IMR-90 (cell line): ENCODE results near the gene FRY. TPM values are rescaled to one million over a fixed set of nuclear protein-coding genes. Genes with fewer than 3 reads are reported as not detected.

Experiments used
- ATAC-seq: fragments of 200-7000 bp; cut with Tn5 transposase; 2 replicates; pipeline ENCODE4 v1.9.1; 2020; ENCODE audit warnings: low read depth, mild to moderate bottlenecking, moderate library complexity
- BruUV-seq: library from RNA; stranded (reverse); fragments of 400-500 nt; replicated peaks from 2 replicates; lab custom pipeline; 2021; lab: Mats Ljungman, UMichigan
- CTCF ChIA-PET: fragments of 300-600 bp; formaldehyde crosslinking; extraction: SDS; loops from one replicate; lab custom pipeline; 2021; ENCODE audit warnings: antibody characterized with exemption; lab: Yijun Ruan, JAX
- POLR2A ChIA-PET: fragments of 300-600 bp; sonication (Branson Sonifier 250); formaldehyde crosslinking; loops from one replicate; lab custom pipeline; 2022; ENCODE audit warnings: antibody characterized with exemption; ENCODE audit not compliant: unreplicated experiment; lab: Charles Lee
- DNase-seq: peaks from one replicate; pipeline ENCODE4 v3.0.0; 2013
- H2AFZ ChIP-seq: replicated peaks from 2 replicates; pipeline ENCODE3; 2013; ENCODE audit warnings: low read length, mild to moderate bottlenecking; ENCODE audit not compliant: poor library complexity
- H2AK5ac ChIP-seq: 2 replicates; pipeline ENCODE4 v1.6.1; 2013; ENCODE audit warnings: low read depth, low read length, inconsistent platforms
- H2AK9ac ChIP-seq: replicated peaks from 2 replicates; pipeline ENCODE3; 2013; ENCODE audit warnings: mild to moderate bottlenecking, low read depth, low read length, moderate library complexity; ENCODE audit not compliant: poor library complexity
- H2BK120ac ChIP-seq: 2 replicates; pipeline ENCODE4 v1.6.1; 2013; ENCODE audit warnings: low read depth, low read length, inconsistent platforms
- H2BK15ac ChIP-seq: 3 replicates; pipeline ENCODE4 v1.6.1; 2013; ENCODE audit warnings: low read depth, low read length, inconsistent platforms
- H2BK20ac ChIP-seq: 2 replicates; pipeline ENCODE4 v1.6.1; 2013; ENCODE audit warnings: low read depth, mild to moderate bottlenecking, inconsistent platforms, low read length, moderate library complexity
- H2BK5ac ChIP-seq: 2 replicates; pipeline ENCODE4 v1.6.1; 2013; ENCODE audit warnings: mild to moderate bottlenecking, low read depth, low read length, inconsistent platforms; ENCODE audit not compliant: poor library complexity, severe bottlenecking
- H3K14ac ChIP-seq: replicated peaks from 2 replicates; pipeline ENCODE4 v1.6.1; 2013; ENCODE audit warnings: low read depth, low read length, inconsistent platforms
- H3K18ac ChIP-seq: 2 replicates; pipeline ENCODE4 v1.6.1; 2013; ENCODE audit warnings: low read depth, low read length, control low read depth
- H3K23ac ChIP-seq: 2 replicates; pipeline ENCODE4 v1.6.1; 2013; ENCODE audit warnings: low read depth, low read length, inconsistent platforms
- H3K27ac ChIP-seq: 2 replicates; pipeline ENCODE4 v1.5.1; 2013; ENCODE audit warnings: mild to moderate bottlenecking, control low read depth, low read length; ENCODE audit not compliant: insufficient read depth
- H3K27me3 ChIP-seq: 2 replicates; pipeline ENCODE4 v1.6.1; 2013; ENCODE audit warnings: low read length; ENCODE audit not compliant: control insufficient read depth, insufficient read depth
- H3K36me3 ChIP-seq: 2 replicates; pipeline ENCODE4 v1.6.1; 2013; ENCODE audit warnings: low read length, mixed read lengths; ENCODE audit not compliant: control insufficient read depth, insufficient read depth
- H3K4ac ChIP-seq: 2 replicates; pipeline ENCODE4 v1.6.1; 2013; ENCODE audit warnings: low read depth, low read length, inconsistent platforms
- H3K4me1 ChIP-seq: 2 replicates; pipeline ENCODE4 v1.6.1; 2013; ENCODE audit warnings: low read length, mixed read lengths; ENCODE audit not compliant: control insufficient read depth, insufficient read depth
- H3K4me2 ChIP-seq: 2 replicates; pipeline ENCODE4 v1.6.1; 2013; ENCODE audit warnings: low read depth, mild to moderate bottlenecking, control low read depth, low read length, moderate library complexity
- H3K4me3 ChIP-seq: 2 replicates; pipeline ENCODE4 v1.5.1; 2013; ENCODE audit warnings: low read depth, mild to moderate bottlenecking, control low read depth, low read length, moderate library complexity; ENCODE audit not compliant: insufficient read depth
- H3K56ac ChIP-seq: 2 replicates; pipeline ENCODE4 v1.6.1; 2013; ENCODE audit warnings: low read length, inconsistent platforms; ENCODE audit not compliant: insufficient read depth; ENCODE audit errors: extremely low read depth
- H3K79me1 ChIP-seq, 2 experiments: 2 replicates each; pipeline ENCODE4 v1.6.1; 2013; ENCODE audit warnings: low read length in 2 of 2, inconsistent platforms in 1 of 2, low read depth in 1 of 2
- H3K9ac ChIP-seq: 2 replicates; pipeline ENCODE4 v1.6.1; 2013; ENCODE audit warnings: low read depth, low read length, control low read depth
- H3K9me1 ChIP-seq: 2 replicates; pipeline ENCODE4 v1.6.1; 2013; ENCODE audit warnings: low read length, inconsistent platforms; ENCODE audit not compliant: insufficient read depth
- H3K9me3 ChIP-seq: 2 replicates; pipeline ENCODE4 v1.6.1; 2013; ENCODE audit warnings: low read length; ENCODE audit not compliant: control insufficient read depth, insufficient read depth
- H4K20me1 ChIP-seq: 2 replicates; pipeline ENCODE4 v1.6.1; 2013; ENCODE audit warnings: low read length, inconsistent platforms; ENCODE audit not compliant: insufficient read depth
- H4K5ac ChIP-seq: 2 replicates; pipeline ENCODE4 v1.6.1; 2013; ENCODE audit warnings: mild to moderate bottlenecking, low read depth, low read length, control low read depth
- H4K8ac ChIP-seq, 2 experiments: 2 replicates each; pipeline ENCODE4 v1.6.1; 2013; ENCODE audit warnings: low read depth in 2 of 2, low read length in 2 of 2, control low read depth in 1 of 2, inconsistent platforms in 1 of 2
- H4K91ac ChIP-seq: 2 replicates; pipeline ENCODE4 v1.6.1; 2013; ENCODE audit warnings: low read depth, low read length, inconsistent platforms; ENCODE audit not compliant: insufficient read depth
- CEBPB ChIP-seq: IDR thresholded peaks from 2 replicates; pipeline ENCODE4 v1.6.1; 2012; ENCODE audit warnings: low read depth, low read length, improper control_type of control experiment
- NFE2L2 ChIP-seq: fragments of 150-350 bp; IDR thresholded peaks from 2 replicates; pipeline ENCODE4 v1.6.1; 2016; ENCODE audit warnings: low read depth, mild to moderate bottlenecking, low read length
- POLR2A ChIP-seq: IDR thresholded peaks from 2 replicates; pipeline ENCODE4 v1.6.1; 2012; ENCODE audit warnings: mild to moderate bottlenecking, low read depth, low read length
- RAD21 ChIP-seq: IDR thresholded peaks from 2 replicates; pipeline ENCODE4 v1.6.1; 2012; ENCODE audit warnings: low read length, improper control_type of control experiment
- RFX5 ChIP-seq: IDR thresholded peaks from 2 replicates; pipeline ENCODE4 v1.8.0; 2012; ENCODE audit warnings: low read depth, mild to moderate bottlenecking, low read length, moderate library complexity
- SMC3 ChIP-seq: fragments of 150-350 bp; IDR thresholded peaks from 2 replicates; pipeline ENCODE4 v1.6.1; 2016; ENCODE audit warnings: low read depth, mild to moderate bottlenecking, antibody characterized with exemption, low read length, moderate library complexity
- WGBS, 2 experiments: methylation state at CpG; one replicate each; pipeline versions ENCODE4 v1.1.5 to v1.1.7; 2013; ENCODE audit warnings: missing lambda C conversion rate in 2 of 2; ENCODE audit not compliant: insufficient read length in 1 of 2; ENCODE audit errors: extremely low coverage in 2 of 2; 5-methylcytosine and 5-hydroxymethylcytosine counted together
- dilution Hi-C: fragments of 300-500 bp; cut with HindIII; formaldehyde crosslinking; loops from one replicate; pipeline ENCODE4 v1.14.3; 2018; ENCODE audit warnings: low sequenced_read_pairs; ENCODE audit not compliant: unreplicated experiment
- in situ Hi-C: fragments of 300-500 bp; cut with MboI; formaldehyde crosslinking; loops from 3 replicates; pipeline ENCODE4 v1.14.3; 2019; ENCODE audit warnings: low sequenced_read_pairs, inconsistent platforms, mixed read lengths
- intact Hi-C: fragments of 100-400 bp; cut with micrococcal nuclease; formaldehyde crosslinking; loops from 2 replicates; pipeline ENCODE4 v1.10.0; 2022
- polyA plus RNA-seq, 3 experiments: library from polyadenylated mRNA; depleted of rRNA; stranded (reverse); fragments of >200 nt; gene quantifications; 2 replicates each; pipeline ENCODE4 v1.2.3, GENCODE V29; 2012; ENCODE audit warnings: low replicate concordance in 1 of 3
- total RNA-seq: library from RNA; depleted of rRNA; stranded (reverse); fragments of >200 nt; gene quantifications from 2 replicates; pipeline ENCODE4 v1.2.3, GENCODE V29; 2012
- TF ChIP-seq, protein P1 (sequence below): conservative IDR thresholded peaks from 2 replicates; pipeline ENCODE4 v1.5.1; 2012; ENCODE audit warnings: mild to moderate bottlenecking, low read depth, low read length, improper control_type of control experiment

FRY gene
- total and polyA plus RNA-seq, 2 of the 4 experiments (the other 2 are of a cell fraction) = 3.0 to 4.8 TPM

DNA sequence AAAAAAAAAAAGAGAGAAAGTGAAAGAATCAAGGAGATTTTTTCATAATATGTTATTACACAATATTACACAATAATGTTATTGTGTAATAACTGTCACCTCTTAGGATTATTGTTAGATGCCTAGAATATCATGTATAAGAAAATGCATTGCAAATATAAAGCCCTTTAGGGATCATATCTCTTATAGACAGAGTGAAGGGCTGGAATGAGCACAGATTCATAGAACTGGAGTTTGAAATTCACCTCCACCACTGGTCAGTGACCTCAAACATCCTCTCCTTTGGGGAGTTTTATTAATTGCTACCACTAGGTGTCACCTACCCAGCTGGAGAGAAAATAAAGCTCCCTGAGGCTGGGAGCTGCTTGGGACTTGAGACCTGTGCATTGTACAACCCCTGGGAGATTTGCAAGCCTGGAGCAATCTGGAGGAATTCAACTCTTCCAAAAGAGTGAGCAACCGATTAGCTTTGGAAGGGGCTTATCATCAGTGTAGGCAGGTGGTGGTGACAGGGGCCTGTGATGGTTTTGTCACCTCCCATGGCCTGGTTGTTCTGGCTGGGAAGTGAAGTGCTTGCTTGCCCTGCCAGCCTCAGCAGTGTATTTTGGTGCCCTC is 30.3 kb upstream of the FRY start:
- H4K91ac ChIP-seq = no peak overlapping the region
- H3K4ac ChIP-seq = no peak overlapping the region
- H4K8ac ChIP-seq = no peak overlapping the region
- no peak overlapping the region for H4K5ac ChIP-seq
- H2BK120ac ChIP-seq = no peak overlapping the region
- no peak overlapping the region for H3K27ac ChIP-seq
- H4K20me1 ChIP-seq = no peaks in the 10 kb centered on the region
- H3K18ac ChIP-seq = no peak overlapping the region
- H3K9ac ChIP-seq = no peak overlapping the region
- no peak overlapping the region for H3K4me3 ChIP-seq
- no peak overlapping the region for H3K4me2 ChIP-seq
- H3K56ac ChIP-seq = no peak overlapping the region
- H2BK5ac ChIP-seq = no peak overlapping the region
- intact Hi-C loops (no loop called here), dilution Hi-C loops (no loop called here), in situ Hi-C loops (no loop called here)
- H3K9me3 ChIP-seq = no peaks in the 10 kb centered on the region
- WGBS, 2 experiments = no CpG with 5 or more reads among the region's 1 CpG
- no peak overlapping the region for H2AK5ac ChIP-seq
- H3K4me1 ChIP-seq = no peaks in the 10 kb centered on the region; the same call in 1 of the 2 replicates
- DNase-seq (peak; percentile 41), ATAC-seq (peak; percentile 91)
- TF ChIP-seq SMC3 = peak; percentile 38
- TF ChIP-seq NFE2L2 = no peak
- TF ChIP-seq POLR2A = no peak
- peak; percentile 87 for TF ChIP-seq CEBPB
- peak; percentile 40 for TF ChIP-seq RAD21
- TF ChIP-seq, protein P1, sequence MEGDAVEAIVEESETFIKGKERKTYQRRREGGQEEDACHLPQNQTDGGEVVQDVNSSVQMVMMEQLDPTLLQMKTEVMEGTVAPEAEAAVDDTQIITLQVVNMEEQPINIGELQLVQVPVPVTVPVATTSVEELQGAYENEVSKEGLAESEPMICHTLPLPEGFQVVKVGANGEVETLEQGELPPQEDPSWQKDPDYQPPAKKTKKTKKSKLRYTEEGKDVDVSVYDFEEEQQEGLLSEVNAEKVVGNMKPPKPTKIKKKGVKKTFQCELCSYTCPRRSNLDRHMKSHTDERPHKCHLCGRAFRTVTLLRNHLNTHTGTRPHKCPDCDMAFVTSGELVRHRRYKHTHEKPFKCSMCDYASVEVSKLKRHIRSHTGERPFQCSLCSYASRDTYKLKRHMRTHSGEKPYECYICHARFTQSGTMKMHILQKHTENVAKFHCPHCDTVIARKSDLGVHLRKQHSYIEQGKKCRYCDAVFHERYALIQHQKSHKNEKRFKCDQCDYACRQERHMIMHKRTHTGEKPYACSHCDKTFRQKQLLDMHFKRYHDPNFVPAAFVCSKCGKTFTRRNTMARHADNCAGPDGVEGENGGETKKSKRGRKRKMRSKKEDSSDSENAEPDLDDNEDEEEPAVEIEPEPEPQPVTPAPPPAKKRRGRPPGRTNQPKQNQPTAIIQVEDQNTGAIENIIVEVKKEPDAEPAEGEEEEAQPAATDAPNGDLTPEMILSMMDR = peak; percentile 55
- no peak for TF ChIP-seq RFX5
- H2BK15ac ChIP-seq = no peak overlapping the region
- ChIA-PET CTCF (interaction anchor here (0.6 to 1.1 kb wide), 4 partner anchors 11 to 318 kb away, joined by 3 to 4 read pairs (median 3); no protein-coding TSS in a partner anchor), POLR2A (no interaction called here)
- no peaks in the 10 kb centered on the region for H3K79me1 ChIP-seq
- no peak overlapping the region; the same call in 1 of the 2 replicates for H3K14ac ChIP-seq
- H2AK9ac ChIP-seq = peak overlapping the region; percentile 55
- H3K23ac ChIP-seq = no peak overlapping the region
- H3K27me3 ChIP-seq = no peaks in the 10 kb centered on the region; the same call in 1 of the 2 replicates
- H2AFZ ChIP-seq = peak overlapping the region; percentile 59
- no peak overlapping the region; the same call in 1 of the 2 replicates for H2BK20ac ChIP-seq
- peaks cover 5% of the 10 kb centered on the region; the same call in 1 of the 2 replicates for H3K9me1 ChIP-seq
- no peaks in the 10 kb centered on the region for H3K36me3 ChIP-seq
- BruUV-seq = no TSS peak
